GM18502 (cell line): ENCODE data around the gene DIP2C.

Source experiments
- ATAC-seq: cut with Tn5 transposase; IDR thresholded peaks from one replicate; pipeline ENCODE4 v1.9.1; 2021; ENCODE audit warnings: mild to moderate bottlenecking; ENCODE audit not compliant: unreplicated experiment, poor library complexity

Gene DIP2C

DNA sequence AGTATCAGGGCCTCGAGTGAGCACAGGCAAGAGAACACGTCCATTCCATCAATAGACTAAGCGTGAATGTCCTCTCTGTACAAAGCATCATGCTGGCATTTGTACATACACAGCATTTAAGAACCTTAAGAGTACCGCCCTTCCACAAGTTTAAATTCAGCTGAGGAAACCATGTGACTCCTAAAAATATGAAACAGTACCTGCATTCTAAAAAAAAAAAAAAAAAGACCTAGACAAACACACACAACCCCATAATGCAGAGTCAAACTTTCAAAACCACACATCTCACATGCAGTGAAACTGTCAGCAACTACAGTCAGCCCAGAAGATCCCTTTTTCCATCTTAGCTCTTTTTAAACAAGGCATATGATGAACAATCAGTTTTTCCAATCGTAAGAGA, 124.3 kb downstream of the DIP2C start:
- no peak for ATAC-seq

GRCh38 chr10:563827-564226, 125.6 kb downstream of the DIP2C start:
- ATAC-seq, result no peak

- ATAC-seq, result no peak
Measured at GRCh38 chr10:562142-562541, 127.3 kb downstream of the DIP2C start.

DNA sequence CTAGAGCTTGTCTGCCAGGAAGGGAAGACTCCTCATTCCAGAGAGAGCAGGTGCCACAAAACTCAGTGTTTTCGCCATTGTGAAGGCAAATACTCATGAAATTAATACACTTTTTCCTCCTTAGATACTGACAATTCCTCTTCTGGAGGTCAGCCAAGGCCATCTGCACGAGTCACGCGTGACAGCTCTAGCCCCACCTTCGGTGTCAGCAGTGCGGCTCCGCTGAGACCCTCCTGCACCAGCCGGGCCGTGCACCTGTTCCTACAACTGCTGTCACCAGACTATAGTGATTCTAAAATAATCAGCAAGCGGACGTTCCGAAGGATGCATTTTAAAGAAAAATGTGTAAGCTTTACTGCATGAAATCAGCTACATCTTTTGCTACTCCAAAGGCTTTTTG, 127.7 kb downstream of the DIP2C start:
- no peak for ATAC-seq

DNA sequence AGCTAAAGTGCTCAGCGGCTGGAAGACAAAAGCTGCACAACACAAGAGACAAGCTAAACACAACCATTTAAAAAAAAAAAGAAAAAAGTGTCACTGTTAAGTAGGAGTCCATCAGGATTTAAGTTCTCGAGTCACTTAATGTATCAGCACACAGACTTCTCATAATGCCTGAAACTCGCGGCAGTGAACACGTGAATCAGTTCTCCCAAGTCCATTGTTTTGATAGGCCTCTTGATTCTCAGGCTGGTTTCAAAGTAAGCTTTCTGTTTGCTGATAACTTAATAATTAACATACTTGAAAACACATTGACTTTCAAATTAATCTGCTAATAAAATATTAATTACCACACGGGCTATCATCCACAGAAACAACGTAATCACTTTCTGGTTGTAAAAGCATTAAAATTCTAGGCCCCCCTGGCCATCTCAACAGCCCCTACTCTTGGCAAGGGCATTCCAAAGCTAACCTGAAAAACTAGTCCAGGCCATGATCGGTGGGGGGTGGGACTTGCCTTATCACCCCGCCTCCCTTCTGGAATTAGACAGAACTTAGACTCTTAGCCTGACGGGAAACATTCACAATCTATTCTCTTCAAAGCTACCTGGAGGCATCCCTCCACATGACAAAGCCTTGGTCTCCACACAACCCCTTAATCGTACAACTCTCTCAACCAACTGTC, 129.0 kb downstream of the DIP2C start:
- no peak for ATAC-seq

GRCh38 chr10:559767-560047, 129.8 kb downstream of the DIP2C start:
- no peak for ATAC-seq

DNA sequence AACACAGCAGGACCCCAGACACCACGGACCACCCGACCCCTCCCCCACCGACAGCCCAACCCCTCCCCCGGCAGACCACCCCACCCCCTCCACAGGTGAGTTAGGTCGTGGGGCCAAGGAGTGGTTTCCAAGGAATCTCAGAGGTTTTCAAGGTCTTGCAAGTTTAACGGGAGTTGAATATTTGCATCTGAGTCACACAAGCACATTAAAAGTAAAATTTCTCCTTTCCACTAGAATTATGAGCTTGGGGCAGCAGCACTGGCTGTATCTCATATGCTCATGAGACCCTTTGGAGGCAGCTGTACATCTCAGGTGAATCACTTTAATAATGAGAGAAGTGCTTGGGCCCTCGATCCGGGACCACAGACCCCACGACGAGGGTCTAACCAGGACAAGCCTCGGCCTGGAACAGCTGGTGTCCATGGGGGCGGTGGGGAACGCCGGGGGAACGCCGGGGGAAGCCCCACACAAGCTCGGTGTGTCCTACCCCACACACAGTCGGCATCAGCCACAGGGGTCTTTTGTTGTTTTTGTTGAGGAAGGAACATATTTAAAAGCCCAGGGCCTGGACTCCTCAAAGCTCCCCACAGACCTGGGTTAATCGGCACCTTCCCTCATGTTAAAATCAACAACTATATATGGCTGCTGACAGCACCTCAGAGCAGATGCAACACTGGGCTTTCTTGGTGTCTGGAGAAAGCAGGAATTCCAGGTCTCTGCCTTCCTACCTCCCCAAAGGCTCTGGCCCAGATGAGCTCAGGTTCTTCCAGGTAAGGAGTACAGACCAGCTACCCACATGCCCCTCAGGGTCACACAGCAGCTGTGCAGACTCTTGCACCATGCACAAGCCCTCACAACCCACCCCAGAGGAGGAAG, 130.3 kb downstream of the DIP2C start:
- no peak for ATAC-seq

GRCh38 chr10:558364-558763, 131.1 kb downstream of the DIP2C start:
- no peak for ATAC-seq

- no peak for ATAC-seq
Measured at GRCh38 chr10:557792-558328, 131.6 kb downstream of the DIP2C start.

DNA sequence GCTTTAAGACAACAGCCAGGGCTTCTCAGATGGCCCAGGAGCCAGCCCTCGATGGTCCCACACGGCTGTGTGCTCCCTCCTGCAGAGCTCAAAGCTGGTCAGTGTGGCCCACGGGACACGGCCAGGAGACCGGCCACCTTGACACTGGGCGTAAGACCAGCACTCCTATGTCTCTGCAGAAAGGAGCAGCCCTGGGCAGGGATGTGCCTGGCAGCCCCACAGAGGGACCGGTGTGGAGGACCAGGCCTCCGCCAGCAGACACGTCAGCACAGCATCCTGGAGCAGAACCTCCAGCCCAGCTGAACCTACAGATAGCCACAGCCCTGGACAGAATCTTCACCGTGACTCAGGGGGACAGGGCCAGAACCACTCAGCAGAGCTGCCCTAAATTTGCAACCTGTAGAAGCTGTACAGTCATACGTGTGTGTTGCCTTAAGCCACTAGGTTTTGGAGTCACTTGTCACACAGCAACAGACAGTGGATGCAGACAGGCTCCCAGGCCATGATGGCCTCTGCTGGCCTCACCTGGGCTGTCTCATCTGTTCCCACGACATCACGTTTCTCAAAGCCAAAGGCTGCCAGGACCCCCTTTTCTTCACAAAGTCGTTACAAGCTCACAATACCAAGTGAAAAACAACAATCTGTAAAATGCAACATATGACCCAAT, 132.4 kb downstream of the DIP2C start:
- no peak for ATAC-seq

GRCh38 chr10:555682-556350, 133.7 kb downstream of the DIP2C start:
- ATAC-seq, result no peak

- ATAC-seq, result no peak
Measured at GRCh38 chr10:555281-555680, 134.2 kb downstream of the DIP2C start.

GRCh38 chr10:554182-554848, 135.2 kb downstream of the DIP2C start:
- no peak for ATAC-seq

DNA sequence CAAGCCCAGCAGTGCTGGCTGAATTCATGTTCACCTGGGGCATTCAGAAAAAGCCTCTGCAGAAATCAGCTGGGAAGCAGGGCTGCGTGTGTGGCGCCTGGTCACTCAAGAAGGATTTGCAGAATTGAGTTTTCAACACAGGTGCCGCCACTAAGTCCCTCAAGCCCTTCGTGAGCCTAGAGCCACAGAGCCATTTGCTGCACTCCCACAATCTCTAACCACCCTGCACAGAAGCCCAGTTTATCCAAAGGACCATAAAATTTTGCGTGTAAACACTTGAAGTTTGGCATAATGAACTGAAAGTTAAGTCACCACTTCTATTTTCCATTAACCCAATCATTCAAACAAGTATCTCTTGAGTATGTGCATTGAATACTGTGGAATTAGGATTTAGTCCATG, 136.2 kb downstream of the DIP2C start:
- ATAC-seq, result no peak

GRCh38 chr10:552679-553078, 136.8 kb downstream of the DIP2C start:
- ATAC-seq, result no peak

DNA sequence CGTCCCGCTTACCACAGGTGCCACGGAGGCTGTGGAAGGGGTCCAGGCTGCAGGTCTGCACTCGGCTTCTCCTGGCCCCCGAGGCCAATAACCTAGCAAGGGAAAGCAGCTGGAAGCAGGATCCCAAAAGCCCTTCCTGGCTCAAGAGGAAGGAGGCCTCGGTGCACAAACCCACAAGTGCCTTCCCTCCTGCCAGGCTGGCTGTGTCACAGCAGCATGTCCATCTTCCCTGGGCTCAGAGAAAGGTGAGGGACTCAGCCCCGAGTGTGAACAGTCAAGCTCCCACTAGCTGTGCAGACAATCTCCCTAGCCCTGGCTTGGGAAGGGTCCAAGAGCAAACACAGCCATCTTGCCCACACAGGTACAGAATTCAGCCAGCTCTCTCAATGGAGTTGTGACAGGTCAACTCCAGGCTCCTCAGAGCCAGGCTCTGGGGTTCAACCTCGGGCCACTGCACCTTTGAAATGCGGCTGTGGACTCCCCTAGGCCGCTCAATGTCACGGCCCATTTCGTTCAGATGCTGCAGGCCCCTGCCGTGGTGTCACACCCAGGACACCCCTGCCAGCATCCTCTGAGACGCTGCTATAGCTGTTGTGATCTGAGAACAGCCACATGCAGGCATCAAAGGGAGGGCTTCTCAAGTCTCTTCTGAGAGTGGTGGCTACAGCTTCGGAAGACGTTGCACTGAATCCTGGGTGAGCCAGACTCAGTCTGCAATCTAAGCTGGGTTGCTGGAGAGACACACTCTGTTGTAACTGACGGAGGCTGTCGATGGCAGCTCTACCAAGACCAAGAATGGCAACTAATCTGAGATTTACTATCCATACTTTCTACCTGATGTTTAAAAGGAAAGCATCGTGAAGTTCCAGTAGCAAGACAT, 137.9 kb downstream of the DIP2C start:
- ATAC-seq, result no peak

- ATAC-seq, result no peak
Measured at GRCh38 chr10:550665-551372, 138.6 kb downstream of the DIP2C start.

GRCh38 chr10:549391-549790, 140.1 kb downstream of the DIP2C start:
- no peak for ATAC-seq
